K562 (cell line): Measurements from ENCODE around the gene TMEM60. TPM values are rescaled to one million over a fixed set of nuclear protein-coding genes. Genes with fewer than 3 reads are reported as not detected.

Experiments used
- ATAC-seq: fragments of 200-7000 bp; cut with Tn5 transposase; 3 replicates; pipeline ENCODE4 v1.9.1; 2020; ENCODE audit warnings: moderate library complexity
- BruUV-seq: library from RNA; stranded (reverse); fragments of 400-500 nt; replicated peaks from 2 replicates; lab custom pipeline; 2021; lab: Mats Ljungman, UMichigan
- CTCF ChIA-PET: fragments of 300-600 bp; formaldehyde crosslinking; extraction: SDS; loops from one replicate; lab custom pipeline; 2021; ENCODE audit warnings: low intra/inter-chr PET ratio; lab: Yijun Ruan, JAX
- POLR2A ChIA-PET: fragments of 300-600, 350-650 bp; sonication (Branson Sonifier 250); formaldehyde crosslinking; extraction: SDS; loops from one replicate; lab custom pipeline; 2021; ENCODE audit warnings: antibody characterized with exemption, inconsistent platforms; lab: Yijun Ruan, JAX
- DNase-seq, 4 experiments: peaks; one replicate each; pipeline versions ENCODE4 v3.0.0 to v3.0.0-alpha.2; 2011 to 2018; ENCODE audit warnings: low spot score in 3 of 4, mixed read lengths in 3 of 4; ENCODE audit errors: extremely low read depth in 1 of 4
- FAIRE-seq: peaks from 2 replicates; lab custom pipeline; 2011; peaks lifted over from hg19 to GRCh38; lab: Jason Lieb, UNC
- H2AFZ ChIP-seq: 2 replicates; pipeline ENCODE4 v1.6.0; 2011; ENCODE audit warnings: low read depth, low read length, control low read depth, inconsistent platforms
- H3K27ac ChIP-seq: fragments of 200-600 bp; 3 replicates; pipeline ENCODE4 v1.8.0; 2011; ENCODE audit warnings: low read depth, mild to moderate bottlenecking, control low read depth, inconsistent platforms, low read length, moderate library complexity, mixed read lengths; ENCODE audit errors: extremely low read depth
- H3K27me3 ChIP-seq, 2 experiments: fragments of 300-600 bp in 1 of 2; 2 replicates in 1 of 2; 3 replicates in 1 of 2; pipeline versions ENCODE4 v1.6.0 to v1.8.0; 2011; ENCODE audit warnings: inconsistent platforms in 2 of 2, low read length in 2 of 2, mild to moderate bottlenecking in 1 of 2, mixed read lengths in 1 of 2, moderate library complexity in 1 of 2; ENCODE audit not compliant: control insufficient read depth in 2 of 2, insufficient read depth in 2 of 2
- H3K36me3 ChIP-seq: fragments of 300-600 bp; 3 replicates; pipeline ENCODE4 v1.8.0; 2011; ENCODE audit warnings: mild to moderate bottlenecking, low read length, inconsistent platforms; ENCODE audit not compliant: control insufficient read depth, insufficient read depth
- H3K4me1 ChIP-seq, 2 experiments: fragments of 200-600 bp in 1 of 2; replicated peaks in 1 of 2; 2 replicates in 1 of 2; 3 replicates in 1 of 2; pipeline versions ENCODE4 v1.5.1 to v1.8.0; 2011; ENCODE audit warnings: inconsistent platforms in 2 of 2, low read length in 2 of 2, mild to moderate bottlenecking in 1 of 2, mixed read lengths in 1 of 2, moderate library complexity in 1 of 2; ENCODE audit not compliant: control insufficient read depth in 2 of 2, insufficient read depth in 2 of 2
- H3K4me2 ChIP-seq: 2 replicates; pipeline ENCODE4 v1.6.1; 2011; ENCODE audit warnings: low read length, control low read depth, inconsistent platforms, mixed read lengths; ENCODE audit not compliant: insufficient read depth
- H3K4me3 ChIP-seq: fragments of 200-600 bp; sonication (generic), shearing (Covaris generic); 2 replicates; pipeline ENCODE4 v1.5.1; 2016; ENCODE audit warnings: control low read depth, inconsistent platforms
- H3K79me2 ChIP-seq: fragments of 200-600 bp; 3 replicates; pipeline ENCODE4 v1.8.0; 2011; ENCODE audit warnings: low read length, inconsistent platforms; ENCODE audit not compliant: control insufficient read depth, insufficient read depth
- H3K9ac ChIP-seq, 2 experiments: 2 replicates each; pipeline versions ENCODE4 v1.6.0 to v1.6.1; 2011; ENCODE audit warnings: low read depth in 2 of 2, low read length in 2 of 2, control low read depth in 1 of 2, inconsistent platforms in 1 of 2, mild to moderate bottlenecking in 1 of 2, mixed read lengths in 1 of 2; ENCODE audit not compliant: insufficient read depth in 1 of 2
- H3K9me1 ChIP-seq: one replicate; pipeline ENCODE4 v1.6.0; 2011; ENCODE audit warnings: inconsistent platforms, mild to moderate bottlenecking, low read length, moderate library complexity; ENCODE audit not compliant: control insufficient read depth, insufficient read depth
- H3K9me3 ChIP-seq: replicated peaks from 2 replicates; pipeline ENCODE4 v1.5.1; 2011; ENCODE audit warnings: low read depth, low read length, inconsistent platforms; ENCODE audit not compliant: control insufficient read depth, insufficient read depth
- H4K20me1 ChIP-seq: replicated peaks from 2 replicates; pipeline ENCODE4 v1.6.1; 2011; ENCODE audit warnings: low read length, inconsistent platforms, mixed read lengths; ENCODE audit not compliant: control insufficient read depth, insufficient read depth
- CUX1 ChIP-seq: fragments of 200-800 bp; sonication (Bioruptor generic); IDR thresholded peaks from 2 replicates; pipeline ENCODE4 v1.6.1; 2016; ENCODE audit warnings: missing genetic modification characterization, missing compliant biosample characterization
- ELF2 ChIP-seq: fragments of 250-450 bp; sonication (Bioruptor Pico); IDR thresholded peaks from 2 replicates; pipeline ENCODE4 v1.5.0; 2021; ENCODE audit warnings: mild to moderate bottlenecking
- MNT ChIP-seq, 2 experiments: fragments of 450-650 bp; conservative IDR thresholded peaks; 2 replicates each; pipeline ENCODE4 v1.6.1; 2017; ENCODE audit warnings: mild to moderate bottlenecking in 2 of 2, moderate library complexity in 2 of 2
- POLR2A ChIP-seq: fragments of 450-650 bp; conservative IDR thresholded peaks from 2 replicates; pipeline ENCODE4 v1.6.1; 2016
- SUPT5H ChIP-seq: fragments of 450-650 bp; IDR thresholded peaks from 2 replicates; pipeline ENCODE4 v1.6.1; 2016
- ZFX ChIP-seq: sonication (generic); formaldehyde crosslinking; IDR thresholded peaks from 2 replicates; pipeline ENCODE4 v1.8.0; 2022; ENCODE audit warnings: mild to moderate bottlenecking, missing genetic modification reagents, moderate library complexity
- WGBS: fragments of 100-300 bp; shearing (Covaris generic); methylation state at CpG from one replicate; pipeline ENCODE4 v1.1.6; 2016; ENCODE audit warnings: low coverage, mixed read lengths; ENCODE audit not compliant: insufficient coverage; ENCODE audit errors: missing lambda C conversion rate; 5-methylcytosine and 5-hydroxymethylcytosine counted together
- in situ Hi-C: fragments of 300-500 bp; cut with MboI; formaldehyde crosslinking; loops from 4 replicates; pipeline ENCODE4 v1.15.0; 2018; ENCODE audit warnings: inconsistent platforms, mixed read lengths
- intact Hi-C: fragments of 100-400 bp; cut with micrococcal nuclease; formaldehyde crosslinking; loops from 2 replicates; pipeline ENCODE4 v1.14.2; 2022
- polyA plus RNA-seq, 8 experiments: library from polyadenylated mRNA; depleted of rRNA in 4 of 8; stranded (reverse) in 5 of 8; unstranded in 3 of 8; fragments of >200 nt; fragmentation: Nextera tagmentation in 2 of 8; fragmentation: Illumina TruSeq in 1 of 8; extraction: Ambion mirVana in 2 of 8; extraction: Trizol in 1 of 8; gene quantifications; 2 replicates each; pipeline versions ENCODE4 v1.2.1 to v1.2.3, GENCODE V29; 2011 to 2014; ENCODE audit warnings: inconsistent platforms in 1 of 8, missing spikeins in 1 of 8
- total RNA-seq, 7 experiments: library from RNA; depleted of rRNA in 6 of 7; stranded (reverse); fragments of >200 nt in 6 of 7; fragmentation: Illumina TruSeq in 2 of 7; extraction: Trizol in 2 of 7; gene quantifications; 2 replicates each; pipeline versions ENCODE4 v1.2.1 to v1.2.3, GENCODE V29; 2011 to 2021; ENCODE audit warnings: low replicate concordance in 1 of 7
- TF ChIP-seq, protein P1 (sequence below), 2 experiments: fragments of 450-650 bp; IDR thresholded peaks; 2 replicates each; pipeline ENCODE4 v1.6.1; 2016; ENCODE audit warnings: mild to moderate bottlenecking in 2 of 2, borderline replicate concordance in 1 of 2, low read depth in 1 of 2, moderate library complexity in 1 of 2

TMEM60 gene
- total and polyA plus RNA-seq, 9 of the 15 experiments (the other 6 are each of a cell fraction or from before 2014, with no cell fraction given), result 12.5 to 140 (median 38.4) TPM

DNA sequence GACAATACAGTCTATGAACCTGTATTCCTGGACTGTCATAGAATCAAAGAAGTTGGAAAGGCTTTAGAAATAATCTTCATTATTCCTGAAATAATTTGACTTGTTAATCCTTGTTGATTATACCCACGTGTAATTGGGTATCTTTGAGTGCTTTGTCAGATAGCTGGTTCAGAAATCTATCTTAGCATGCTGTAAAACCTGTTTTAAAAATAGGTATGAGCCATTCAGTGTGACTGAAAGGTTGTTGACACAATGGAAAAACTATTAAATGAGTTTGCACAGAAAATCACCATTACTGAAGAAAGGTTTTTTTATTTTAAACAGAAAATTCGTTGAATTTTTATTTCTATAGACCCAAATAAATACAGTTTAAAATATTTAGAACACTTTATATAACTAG, 39.0 kb upstream of the TMEM60 start:
- no peak for ATAC-seq
- ChIA-PET POLR2A (interaction anchor here (0.6 kb wide), 1 partner anchor 10 kb away, joined by 3 read pairs; no protein-coding TSS in a partner anchor), CTCF (interaction anchor here (0.6 kb wide), 1 partner anchor 590 kb away, joined by 3 read pairs; no protein-coding TSS in a partner anchor)
- no TSS peak for BruUV-seq
- in situ Hi-C loops, result no loop called here
- DNase-seq, result no peak
- Histone ChIP-seq H3K9ac (no peak overlapping the region), H3K79me2 (peaks cover 88% of the 10 kb centered on the region), H3K9me1 (no peaks in the 10 kb centered on the region), H3K27ac (no peak overlapping the region; the same call in 2 of the 3 replicates), H2AFZ (no peak overlapping the region), H3K9me3 (no peaks in the 10 kb centered on the region), H3K4me2 (no peak overlapping the region), H3K27me3 (no peaks in the 10 kb centered on the region), H3K4me3 (no peak overlapping the region), H4K20me1 (no peaks in the 10 kb centered on the region; the same call in 1 of the 2 replicates), H3K4me1 (peaks cover 4 to 25% of the 10 kb centered on the region in 2 experiments), H3K36me3 (peaks cover 4% of the 10 kb centered on the region; the same call in 1 of the 3 replicates)
- intact Hi-C loops, result no loop called here
- no peak for FAIRE-seq
- WGBS, result 0% methylated on average over 2 of the region's 2 CpGs
- no peak for TF ChIP-seq ZFX
- TF ChIP-seq, protein P1, sequence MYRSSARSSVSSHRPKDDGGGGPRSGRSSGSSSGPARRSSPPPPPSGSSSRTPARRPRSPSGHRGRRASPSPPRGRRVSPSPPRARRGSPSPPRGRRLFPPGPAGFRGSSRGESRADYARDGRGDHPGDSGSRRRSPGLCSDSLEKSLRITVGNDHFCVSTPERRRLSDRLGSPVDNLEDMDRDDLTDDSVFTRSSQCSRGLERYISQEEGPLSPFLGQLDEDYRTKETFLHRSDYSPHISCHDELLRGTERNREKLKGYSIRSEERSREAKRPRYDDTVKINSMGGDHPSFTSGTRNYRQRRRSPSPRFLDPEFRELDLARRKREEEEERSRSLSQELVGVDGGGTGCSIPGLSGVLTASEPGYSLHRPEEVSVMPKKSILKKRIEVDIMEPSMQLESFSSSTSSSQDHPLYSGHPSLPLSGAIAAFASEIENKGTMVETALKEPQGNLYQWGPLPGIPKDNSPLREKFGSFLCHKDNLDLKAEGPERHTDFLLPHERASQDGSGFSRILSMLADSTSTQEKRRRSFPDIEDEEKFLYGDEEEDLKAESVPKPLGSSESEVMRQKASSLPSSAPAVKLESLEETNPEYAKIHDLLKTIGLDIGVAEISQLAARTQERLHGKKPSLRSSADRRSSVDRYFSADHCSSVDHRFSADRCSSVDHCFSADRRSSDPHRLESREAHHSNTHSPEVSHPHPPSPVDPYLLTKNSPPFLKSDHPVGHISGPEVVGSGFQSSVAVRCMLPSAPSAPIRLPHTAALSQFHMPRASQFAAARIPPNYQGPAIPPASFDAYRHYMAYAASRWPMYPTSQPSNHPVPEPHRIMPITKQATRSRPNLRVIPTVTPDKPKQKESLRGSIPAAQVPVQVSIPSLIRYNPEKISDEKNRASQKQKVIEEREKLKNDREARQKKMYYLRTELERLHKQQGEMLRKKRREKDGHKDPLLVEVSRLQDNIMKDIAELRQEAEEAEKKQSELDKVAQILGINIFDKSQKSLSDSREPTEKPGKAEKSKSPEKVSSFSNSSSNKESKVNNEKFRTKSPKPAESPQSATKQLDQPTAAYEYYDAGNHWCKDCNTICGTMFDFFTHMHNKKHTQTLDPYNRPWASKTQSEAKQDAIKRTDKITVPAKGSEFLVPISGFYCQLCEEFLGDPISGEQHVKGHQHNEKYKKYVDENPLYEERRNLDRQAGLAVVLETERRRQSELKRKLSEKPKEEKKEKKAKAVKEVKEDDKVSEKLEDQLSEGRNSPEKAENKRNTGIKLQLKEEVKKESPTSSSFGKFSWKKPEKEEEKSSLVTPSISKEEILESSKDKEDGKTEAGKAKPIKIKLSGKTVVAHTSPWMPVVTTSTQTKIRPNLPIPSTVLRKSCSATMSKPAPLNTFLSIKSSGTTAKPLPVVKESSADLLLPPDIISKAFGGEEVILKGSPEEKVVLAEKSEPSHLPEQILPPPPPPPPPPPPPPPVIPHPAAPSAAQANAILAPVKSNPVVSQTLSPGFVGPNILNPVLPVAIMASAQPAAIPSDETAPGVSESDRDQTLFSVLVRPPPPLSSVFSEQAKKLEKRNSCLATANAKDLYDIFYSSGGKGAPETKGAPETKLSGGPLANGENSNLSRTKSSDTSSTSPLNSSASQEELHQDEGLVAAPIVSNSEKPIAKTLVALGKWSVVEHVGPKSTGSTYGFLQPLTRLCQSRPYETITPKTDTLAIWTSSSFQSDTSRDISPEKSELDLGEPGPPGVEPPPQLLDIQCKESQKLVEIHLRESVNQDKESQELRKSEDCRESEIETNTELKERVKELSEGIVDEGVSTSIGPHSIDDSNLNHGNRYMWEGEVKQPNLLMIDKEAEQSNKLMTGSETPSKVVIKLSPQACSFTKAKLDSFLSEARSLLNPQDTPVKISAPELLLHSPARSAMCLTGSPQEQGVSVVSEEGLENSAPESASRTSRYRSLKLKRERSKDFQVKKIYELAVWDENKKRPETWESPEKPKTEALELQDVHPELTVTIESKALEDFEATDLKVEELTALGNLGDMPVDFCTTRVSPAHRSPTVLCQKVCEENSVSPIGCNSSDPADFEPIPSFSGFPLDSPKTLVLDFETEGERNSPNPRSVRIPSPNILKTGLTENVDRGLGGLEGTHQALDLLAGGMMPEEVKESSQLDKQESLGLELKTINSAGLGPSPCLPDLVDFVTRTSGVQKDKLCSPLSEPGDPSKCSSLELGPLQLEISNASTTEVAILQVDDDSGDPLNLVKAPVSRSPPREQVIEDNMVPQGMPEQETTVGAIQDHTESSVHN (IDR thresholded peaks at IDR 0.05; ENCODE audit: borderline replicate concordance in 1 of 2, low read depth in 1 of 2), result no peak
- TF ChIP-seq MNT (conservative IDR thresholded peaks at IDR 0.05), result no peak
- no peak for TF ChIP-seq POLR2A
- TF ChIP-seq CUX1 (CRISPR knock-in tag), result no peak
- no peak for TF ChIP-seq SUPT5H
- TF ChIP-seq ELF2 (CRISPR knock-in tag), result no peak
